HL-60/S4 treated with retinoic acid at 250 ng/mL for 4 days and 3 days (cell line): ENCODE data around the gene SMG6.
"Not testable (repeated sequence)": the region's sequence is repeated elsewhere in the genome, so short reads cannot be mapped to it uniquely, and the experiment has no call there.

ENCODE experiments used
- in situ Hi-C: fragments of 300-500 bp; cut with MboI; formaldehyde crosslinking; loops from 2 replicates; pipeline ENCODE4 v1.7.0; 2022; ENCODE audit warnings: low sequenced_read_pairs

Gene SMG6

DNA sequence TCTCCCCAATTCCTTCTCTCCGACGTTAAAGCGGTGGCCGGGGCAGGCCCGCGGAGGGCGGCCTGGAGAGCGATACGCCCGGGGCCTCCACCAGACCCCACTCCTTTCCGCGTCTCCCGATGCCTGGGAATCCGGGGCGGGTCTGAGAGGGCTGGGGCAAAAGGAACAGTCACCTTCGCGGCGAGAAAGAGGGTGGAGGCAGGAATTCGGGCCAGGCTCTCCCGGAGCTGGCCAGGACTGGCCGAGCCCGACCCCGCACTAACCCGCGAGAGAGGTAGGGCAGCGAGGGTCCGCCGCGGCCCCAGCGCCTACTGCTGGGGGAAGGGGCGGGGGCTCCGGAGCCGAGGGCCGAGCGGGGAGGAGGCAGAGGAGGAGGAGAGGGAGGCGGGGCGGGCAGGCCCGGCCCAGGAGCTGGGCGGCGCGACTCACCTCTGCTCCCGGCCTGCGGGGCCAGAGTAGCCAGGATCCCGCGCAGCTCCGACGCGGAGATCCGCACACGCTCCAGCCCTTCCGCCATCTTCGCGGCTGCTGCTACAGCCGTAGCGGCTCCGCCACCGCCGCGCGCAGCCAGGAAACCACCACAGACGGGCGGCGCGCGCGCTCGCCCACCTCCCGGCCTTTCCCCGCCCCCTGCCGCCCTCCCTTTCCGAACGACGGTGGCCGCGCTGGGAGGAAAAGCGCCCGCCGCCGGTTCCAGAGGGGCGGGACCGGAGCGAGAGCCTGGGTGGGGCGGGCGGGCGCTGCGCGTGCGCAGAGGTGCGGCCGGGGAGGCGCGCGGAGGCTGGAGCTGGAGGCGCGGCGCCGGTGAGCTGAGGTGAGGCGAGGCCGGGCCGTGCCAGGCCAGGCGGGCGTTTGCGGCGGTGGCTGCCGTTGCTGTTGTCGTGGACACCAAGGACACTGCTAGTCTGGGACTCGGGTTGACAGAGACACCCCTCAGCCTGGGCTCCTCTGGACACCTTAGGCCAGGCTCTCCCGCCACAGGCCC is at the start of gene SMG6, which contains the start of gene SRR:
Gene SMG6 (minus strand): TSS at position 582 of the 985 bp plus-strand sequence. CDS start 65 bp downstream, at position 517.
Gene SRR (plus strand): TSS at position 747 of the 985 bp plus-strand sequence. CDS start 11,611 bp downstream, outside the sequence.
- in situ Hi-C loops = no loop called here

DNA sequence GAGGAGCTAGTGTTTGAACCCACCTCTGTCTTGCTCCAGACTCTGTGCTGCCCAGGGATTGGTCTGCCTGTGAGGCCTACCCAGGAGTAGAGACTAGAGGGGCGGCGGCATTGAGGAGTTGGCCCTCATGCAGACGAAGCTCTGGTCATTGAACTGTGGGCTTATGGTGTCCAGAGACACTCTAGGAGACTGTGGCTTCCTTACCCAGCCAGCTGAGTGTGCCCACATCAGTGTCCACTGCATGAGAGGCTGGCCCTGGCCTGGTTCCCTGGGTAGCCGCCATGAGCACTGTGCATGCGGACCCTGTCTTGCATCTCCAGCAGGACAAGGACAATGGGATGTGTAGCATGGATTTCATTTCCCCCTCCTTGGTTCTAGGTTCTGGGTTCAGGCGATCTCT is 47.7 kb upstream of the SMG6 start:
- in situ Hi-C loops = no loop called here

DNA sequence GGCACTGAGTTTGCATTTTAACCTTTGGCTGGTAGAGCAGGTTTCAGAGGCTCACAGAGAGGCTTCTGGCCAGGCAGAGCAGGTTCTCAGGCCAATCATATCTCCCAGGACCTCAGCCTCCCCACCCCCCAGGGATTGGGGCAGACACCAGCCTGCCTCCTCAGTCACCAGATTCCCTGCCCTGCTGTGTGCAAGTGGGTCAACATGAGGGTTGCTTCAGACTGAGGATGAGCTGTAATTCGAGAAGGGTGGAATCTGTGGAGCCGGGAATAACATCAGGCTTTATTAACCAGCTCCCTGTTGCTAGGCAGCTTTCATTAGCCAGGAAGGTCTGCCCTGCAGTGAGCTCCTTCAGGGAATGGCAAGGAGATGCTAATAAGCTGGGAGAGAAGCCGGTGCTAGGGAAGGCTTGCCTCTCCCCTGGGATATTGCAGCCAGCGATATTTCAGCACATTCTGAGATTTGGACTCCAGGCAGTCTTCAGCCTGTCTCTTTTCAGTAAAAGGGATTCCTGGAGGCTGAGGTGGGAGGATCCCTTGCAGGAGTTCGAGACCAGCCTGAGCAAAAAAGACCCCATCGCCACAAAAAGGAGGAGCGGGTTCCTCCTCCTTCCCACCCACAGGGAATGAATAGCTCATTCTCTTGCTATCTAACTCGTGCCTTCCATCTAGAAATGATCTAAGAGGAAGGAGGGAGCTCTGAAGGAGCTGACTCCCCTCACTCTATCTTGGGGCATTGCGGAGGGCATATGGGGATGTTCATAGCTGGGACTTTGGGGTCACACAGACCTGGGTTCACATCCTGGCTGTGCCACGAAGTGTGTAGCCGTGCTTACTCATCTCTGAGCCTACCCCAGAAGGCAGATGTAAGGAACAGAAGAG is 44.5 kb upstream of the SMG6 start:
- in situ Hi-C loops = no loop called here

DNA sequence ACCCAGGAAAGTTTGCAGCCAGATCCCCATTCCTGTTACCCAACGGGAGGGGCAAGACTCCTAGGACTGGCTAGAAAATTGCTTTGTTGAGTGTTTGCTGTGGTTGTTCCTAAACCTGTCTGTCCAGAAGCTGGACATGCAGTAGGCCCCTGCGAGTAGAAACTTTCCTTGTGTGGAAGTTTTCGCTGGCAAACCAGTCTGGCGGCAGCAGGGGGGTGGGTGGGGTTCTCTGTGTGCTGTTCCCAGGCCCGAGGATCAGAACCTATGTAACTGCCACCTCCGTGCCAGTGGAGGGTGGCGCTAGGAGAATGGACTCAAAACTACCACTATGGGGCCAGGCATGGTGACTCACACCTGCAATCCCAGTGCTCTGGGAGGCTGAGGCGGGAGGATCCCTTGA is 42.9 kb upstream of the SMG6 start:
- in situ Hi-C loops = no loop called here

DNA sequence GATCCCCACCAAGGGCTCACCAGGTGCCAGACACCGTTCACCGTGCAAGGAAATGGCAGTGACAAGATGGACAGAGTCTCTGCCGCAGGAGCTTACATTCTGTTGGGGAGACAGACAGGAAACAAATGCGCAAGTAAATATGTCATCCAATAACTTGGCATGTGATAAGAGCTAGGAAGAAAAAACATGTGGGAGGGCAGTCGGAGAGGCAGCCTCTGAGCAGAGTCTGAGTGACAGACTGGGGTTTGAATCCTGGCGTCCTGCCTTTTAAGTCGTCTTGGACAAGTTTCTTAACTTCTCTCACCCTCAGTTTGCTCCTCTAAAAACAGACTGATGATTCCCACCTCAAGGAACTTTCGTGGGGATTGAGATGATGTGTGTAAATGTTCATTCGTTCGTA is 40.9 kb upstream of the SMG6 start:
- in situ Hi-C loops = no loop called here

DNA sequence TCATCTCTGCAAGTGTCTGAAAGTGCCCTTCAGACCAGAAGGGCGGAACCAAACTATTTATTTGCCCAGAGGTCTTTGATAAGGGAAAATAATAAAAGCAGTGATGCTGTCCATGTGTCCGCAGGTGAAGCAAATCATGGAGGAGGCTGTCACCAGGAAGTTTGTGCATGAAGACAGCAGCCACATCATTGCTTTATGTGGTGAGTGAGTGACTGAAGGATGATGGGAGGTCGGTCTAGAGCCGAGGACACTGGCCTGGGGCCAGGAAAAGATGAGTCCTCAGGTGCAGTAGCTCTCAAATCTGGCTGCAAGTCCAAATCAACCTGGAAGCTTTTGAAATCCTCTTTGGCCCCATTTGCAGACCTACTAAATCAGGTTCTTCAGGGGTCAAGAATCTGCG is 39.8 kb upstream of the SMG6 start:
- in situ Hi-C loops = no loop called here

DNA sequence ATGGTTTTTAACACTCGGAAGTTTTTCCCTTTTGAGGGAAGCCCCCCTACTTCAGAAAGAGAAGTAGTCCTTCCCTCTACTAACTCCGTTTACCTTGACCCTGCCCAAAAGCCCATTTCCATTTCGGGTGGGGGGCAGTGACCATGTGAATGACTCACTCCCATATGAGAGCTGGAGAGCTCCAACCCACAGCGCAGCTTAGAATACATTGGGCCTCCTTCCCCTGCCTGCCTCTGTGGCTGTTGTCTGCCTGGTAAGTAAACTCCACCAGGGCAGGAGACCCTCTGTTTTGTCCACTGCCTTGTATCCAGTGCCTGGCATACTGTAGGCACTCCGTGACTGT is 34.7 kb upstream of the SMG6 start:
- in situ Hi-C loops = no loop called here

DNA sequence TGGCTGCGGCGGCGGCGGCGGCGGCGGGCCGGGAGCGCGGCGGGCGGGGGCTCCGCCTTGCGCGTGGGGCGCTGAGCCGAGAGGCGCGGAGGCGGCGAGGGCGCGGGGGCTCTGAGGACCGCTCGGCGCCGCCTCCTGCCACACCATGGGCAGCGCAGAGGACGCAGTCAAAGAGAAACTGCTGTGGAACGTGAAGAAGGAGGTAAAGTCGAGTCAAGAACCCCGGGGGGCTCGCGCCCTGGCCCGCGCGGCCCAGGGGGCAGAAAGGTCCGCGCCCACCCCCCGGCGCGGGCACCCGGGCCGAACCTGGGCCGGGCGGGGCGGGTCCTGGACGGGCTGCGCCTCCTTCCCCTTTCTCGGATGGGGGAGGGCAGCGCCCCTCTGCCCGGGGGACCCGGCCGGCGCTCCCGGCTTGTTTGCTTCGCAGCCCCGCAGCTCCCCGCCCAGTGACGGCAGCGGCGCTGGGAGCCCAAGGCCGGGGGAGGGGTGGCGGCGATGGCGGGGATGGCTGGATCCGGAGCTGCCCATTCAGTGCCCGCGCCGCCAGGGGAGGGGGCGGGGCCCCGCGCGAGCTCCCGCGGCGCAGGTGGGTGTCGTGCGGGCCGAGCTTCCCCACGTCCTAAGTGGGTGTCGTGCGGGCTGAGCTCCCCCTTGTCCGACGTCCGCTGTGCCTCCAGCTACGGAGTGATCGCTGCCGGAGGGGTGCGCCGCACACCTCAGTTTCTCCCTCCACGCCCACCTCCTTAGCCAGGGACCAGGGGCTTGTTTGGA is 34.1 kb upstream of the SMG6 start:
- in situ Hi-C loops = no loop called here

DNA sequence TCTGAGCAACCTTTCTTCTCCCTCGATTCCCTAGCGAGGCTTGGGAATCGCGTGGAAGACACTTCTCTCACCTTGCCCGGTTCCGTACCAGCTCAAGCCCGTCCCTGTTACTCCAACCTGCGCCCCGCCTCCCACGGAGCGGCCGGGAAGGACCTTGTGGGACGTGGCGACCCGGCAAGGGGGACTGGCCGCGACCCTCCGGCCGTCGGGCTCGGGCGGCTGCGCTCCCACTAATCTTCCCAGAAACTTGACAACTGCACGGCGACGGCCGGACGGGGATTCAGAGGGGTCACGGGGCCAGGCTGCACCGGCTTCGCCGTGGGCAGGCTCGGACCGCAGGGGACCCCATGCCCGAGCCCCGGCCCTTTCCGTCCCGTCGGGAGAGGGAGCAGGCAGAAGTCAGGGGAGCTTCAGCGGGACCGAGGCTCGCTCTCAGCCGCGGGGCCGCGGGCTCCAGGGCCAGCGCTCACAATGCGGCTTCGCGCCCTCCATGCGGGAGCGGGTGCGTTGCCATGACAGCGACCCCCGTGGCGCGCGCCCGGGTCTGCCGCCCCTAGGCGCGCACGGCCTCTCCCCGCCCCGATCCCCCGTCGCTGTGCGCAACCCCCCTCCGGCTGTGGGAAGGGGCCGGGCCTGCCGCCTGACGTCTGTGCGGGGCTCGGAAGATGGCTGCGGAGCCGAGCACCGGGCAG is 33.4 kb upstream of the SMG6 start, which contains the start of gene SGSM2:
Gene SGSM2 (plus strand): TSS at position 650 of the 692 bp plus-strand sequence. CDS start 188 bp downstream, outside the sequence.
- in situ Hi-C loops = no loop called here

DNA sequence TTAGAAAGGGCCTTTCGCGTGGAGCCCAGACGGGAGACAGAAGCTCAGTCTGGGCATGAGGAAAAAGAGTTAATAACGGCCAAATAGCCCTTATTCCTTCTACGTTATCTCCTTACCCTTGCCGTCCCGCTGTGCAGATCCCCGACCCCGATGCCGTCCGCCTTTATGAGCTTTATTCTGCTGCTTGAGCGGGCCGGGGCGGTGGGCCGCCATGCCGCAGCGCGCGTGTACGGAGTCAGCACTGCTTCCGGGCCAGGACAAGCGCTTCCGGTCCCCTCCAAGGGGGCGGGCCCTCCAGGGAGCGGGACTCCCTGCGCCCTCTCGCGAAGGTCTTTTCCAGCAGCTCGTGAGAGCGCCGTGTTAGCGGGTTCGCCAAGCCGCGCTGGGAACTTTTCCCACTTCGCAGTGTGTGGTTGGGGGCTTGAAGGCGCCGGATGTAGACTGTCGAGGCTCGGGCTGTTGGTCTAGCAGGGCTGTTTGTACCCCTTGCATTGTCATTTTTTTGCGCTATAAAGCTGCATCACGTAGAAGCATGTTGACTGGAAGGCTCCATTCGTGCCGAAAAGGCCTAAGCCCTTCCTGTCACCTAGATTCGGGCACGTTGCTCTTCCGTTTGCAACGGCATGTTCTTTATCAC is 32.7 kb upstream of the SMG6 start, which contains the start of gene TSR1:
Gene TSR1 (minus strand): TSS at position 243 of the 637 bp plus-strand sequence. CDS start 30 bp downstream, at position 213.
- in situ Hi-C loops = no loop called here

DNA sequence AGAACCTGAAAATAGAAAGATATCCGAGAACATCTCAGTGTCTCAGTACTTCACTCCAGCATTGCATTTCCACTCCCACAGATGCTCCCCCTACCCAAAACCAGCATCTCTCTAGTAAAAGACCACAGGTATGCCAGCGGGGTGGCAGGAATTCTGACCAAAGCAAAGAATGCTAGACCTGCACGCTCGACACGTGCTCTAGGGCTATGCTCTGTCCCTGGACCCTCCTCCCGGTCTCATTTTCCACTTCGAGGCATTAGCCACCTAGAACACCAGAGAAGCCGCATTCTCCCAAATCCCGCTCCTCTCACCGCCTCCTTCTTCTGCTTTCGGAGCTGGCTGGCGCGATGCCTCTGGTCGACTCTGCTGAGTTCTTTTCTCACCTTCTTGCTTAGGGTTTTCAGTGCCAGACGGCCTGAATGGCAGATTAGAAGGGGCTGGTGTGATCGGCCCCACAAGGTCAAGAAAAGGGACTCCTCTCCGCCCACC is 32.2 kb upstream of the SMG6 start:
- in situ Hi-C loops = no loop called here

DNA sequence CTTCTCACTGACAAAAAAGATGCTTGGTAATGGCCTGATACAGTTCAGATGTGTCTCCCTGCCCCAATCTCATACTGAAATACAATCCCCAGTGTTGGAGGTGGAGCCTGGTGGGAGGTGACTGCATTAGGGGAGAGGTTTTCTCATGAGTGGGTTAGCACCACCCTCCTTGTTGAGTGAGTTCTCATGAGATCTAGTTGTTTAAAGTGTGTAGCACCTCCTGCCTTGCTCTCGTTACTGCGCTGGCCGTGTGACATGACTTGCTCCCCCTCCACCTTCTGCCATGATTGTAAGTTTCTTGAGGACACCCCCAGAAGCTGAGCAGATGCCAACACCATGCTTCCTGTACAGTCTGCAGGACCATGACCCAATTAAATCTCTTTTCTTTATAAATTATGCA is 27.7 kb upstream of the SMG6 start:
- in situ Hi-C loops = no loop called here

DNA sequence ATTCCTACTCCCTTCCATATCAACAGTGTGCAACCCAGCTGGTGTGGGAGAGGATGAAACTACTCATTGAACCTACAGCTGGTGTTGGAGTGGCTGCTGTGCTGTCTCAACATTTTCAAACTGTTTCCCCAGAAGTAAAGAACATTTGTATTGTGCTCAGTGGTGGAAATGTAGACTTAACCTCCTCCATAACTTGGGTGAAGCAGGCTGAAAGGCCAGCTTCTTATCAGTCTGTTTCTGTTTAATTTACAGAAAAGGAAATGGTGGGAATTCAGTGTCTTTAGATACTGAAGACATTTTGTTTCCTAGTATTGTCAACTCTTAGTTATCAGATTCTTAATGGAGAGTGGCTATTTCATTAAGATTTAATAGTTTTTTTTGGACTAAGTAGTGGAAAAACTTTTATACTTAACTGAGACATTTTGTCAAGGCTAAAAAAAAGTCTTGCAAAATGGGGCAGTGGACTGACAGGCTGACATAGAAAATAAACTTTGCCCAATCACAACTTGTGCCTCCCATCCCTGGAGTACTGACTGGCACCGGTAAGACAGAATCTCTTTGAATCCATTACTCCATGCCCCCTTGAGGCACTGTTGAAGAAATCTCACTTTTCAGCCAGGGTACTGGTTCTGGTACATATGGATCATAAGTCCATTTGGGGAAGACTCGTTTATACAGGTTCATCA is 20.2 kb upstream of the SMG6 start:
- in situ Hi-C loops = no loop called here

DNA sequence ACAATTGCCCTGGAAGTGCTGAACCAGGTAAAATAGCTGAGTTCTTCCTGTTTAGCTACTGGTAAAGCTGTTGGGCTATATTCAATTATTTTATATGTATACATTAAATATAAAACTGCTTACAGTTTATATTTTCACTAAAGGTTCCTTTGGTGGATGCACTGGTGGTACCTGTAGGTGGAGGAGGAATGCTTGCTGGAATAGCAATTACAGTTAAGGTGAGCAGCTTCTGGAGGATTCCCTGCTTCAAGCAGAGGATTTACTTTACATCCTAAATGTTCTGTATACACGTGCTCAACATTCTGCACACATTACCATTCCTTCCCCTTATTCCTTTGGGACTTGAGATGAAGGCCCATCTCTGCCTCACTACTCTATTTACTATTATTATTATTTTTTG is 17.8 kb upstream of the SMG6 start:
- in situ Hi-C loops = no loop called here

DNA sequence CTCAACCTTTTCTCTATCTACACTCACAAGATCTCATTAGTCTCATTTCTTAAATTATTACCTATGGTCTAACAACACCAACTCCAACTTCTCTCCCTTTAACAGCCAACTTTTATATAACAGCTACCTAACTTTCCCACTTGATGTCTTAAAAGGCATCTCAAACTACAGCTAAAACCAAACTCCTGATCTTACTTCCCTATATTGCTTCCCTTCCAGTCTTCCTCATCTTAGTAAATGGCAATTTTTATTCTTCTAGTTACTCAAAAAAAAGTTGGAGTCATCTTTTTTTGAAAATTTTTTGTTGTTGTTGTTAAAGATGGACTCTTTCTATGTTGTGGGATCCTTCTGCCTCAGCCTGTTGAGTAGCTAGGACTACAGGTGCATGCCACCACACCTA is 15.5 kb upstream of the SMG6 start:
- in situ Hi-C loops = no loop called here

DNA sequence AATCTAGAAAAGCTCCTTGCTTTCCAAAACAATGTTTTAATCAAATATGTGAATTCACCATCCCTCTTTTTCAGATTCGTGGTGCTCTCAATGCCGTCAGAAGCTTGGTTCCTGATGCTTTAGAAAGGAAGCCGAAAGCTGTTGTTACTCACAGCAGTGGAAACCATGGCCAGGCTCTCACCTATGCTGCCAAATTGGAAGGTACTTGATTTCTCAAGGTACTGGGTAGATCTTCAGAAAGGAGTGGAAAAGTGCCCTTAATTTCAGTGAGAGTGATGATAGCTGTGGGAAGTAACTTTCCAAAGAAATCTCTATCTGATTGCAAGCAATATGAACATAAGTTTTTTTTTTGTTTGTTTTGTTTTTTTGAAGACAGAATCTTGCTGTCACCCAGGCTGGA is 14.2 kb upstream of the SMG6 start:
- in situ Hi-C loops = no loop called here

DNA sequence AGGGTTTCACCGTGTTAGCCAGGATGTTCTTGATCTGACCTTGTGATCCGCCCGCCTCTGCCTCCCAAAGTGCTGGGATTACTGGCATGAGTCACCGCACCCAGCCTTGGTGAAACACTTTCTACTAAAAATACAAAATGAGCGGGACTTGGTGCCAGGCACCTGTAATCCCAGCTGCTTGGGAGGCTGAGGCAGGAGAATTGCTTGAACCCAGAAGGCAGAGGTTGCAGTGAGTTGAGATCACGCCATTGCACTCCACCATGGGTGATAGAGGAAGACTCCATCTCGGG is 13.3 kb upstream of the SMG6 start:
- in situ Hi-C loops = not testable (repeated sequence)

DNA sequence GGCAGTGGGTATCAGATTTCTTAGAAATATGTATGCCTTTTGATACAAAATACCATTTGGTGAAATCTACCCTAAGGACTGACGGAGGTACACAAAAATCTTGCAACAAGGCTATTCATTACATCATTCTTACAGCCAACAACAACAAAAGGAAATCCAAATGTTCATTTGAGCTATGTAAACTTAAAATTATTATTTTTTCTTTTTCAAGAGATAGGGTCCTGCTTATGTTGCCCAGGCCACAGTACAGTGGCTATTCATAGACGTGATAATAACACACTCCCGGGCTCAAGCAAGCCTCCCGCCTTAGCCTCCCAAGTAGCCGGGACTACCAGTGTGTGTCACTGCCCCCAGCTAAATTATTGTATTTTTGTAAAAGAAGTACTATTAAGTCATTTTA is 9.2 kb upstream of the SMG6 start:
- in situ Hi-C loops = no loop called here
